Tibial nerve (tissue), 4 donors: Measurements from ENCODE around the gene DSG1.

Source experiments
- CTCF ChIP-seq, 5 experiments: fragments of 200-600 bp in 3 of 5; fragments of 450-650 bp in 2 of 5; sonication (generic) in 3 of 5; IDR thresholded peaks; one replicate each; pipeline ENCODE4 v1.5.1; 2016 to 2019; ENCODE audit warnings: antibody characterized with exemption in 5 of 5, mild to moderate bottlenecking in 3 of 5, moderate library complexity in 2 of 5
- EP300 ChIP-seq, 2 donors: sonication (generic); formaldehyde crosslinking; IDR thresholded peaks; one replicate each; pipeline ENCODE4 v1.6.1; 2017; ENCODE audit warnings: antibody characterized with exemption in 2 of 2, mild to moderate bottlenecking in 1 of 2
- POLR2A ChIP-seq, 2 donors: fragments of 450-650 bp; IDR thresholded peaks; one replicate each; pipeline ENCODE4 v1.6.1; 2017; ENCODE audit warnings: antibody characterized with exemption in 2 of 2, mild to moderate bottlenecking in 2 of 2, moderate library complexity in 2 of 2

DNA sequence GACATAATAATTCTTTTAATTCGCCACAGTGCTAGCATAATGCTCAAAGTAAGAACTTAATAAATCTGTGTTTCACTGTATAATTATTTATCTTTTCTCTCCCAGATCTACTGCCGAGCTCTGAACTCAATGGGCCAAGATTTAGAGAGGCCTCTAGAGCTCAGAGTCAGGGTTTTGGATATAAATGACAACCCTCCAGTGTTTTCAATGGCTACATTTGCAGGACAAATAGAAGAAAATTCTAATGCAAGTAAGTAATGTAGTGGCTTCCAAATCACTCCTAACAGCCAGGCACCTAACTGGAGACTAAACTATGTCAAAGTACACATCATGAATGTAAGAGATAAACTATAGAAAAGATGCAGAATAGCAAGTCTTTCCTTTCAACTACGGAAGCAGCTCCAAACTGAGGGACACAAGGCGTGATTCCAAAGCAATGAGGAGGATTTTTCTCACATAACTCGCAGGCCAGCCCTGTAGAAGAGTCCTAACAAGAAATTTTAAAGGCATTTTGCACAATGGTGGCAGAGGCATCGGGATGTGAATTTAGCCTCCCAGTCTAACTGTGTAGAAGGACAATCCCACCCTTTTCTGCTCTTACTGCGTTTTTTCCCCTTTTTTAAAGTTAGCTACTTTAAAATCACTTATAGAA is 12.0 kb downstream of the DSG1 start:
- TF ChIP-seq CTCF (IDR thresholded peaks at IDR 0.05) (no peak), EP300 (IDR thresholded peaks at IDR 0.05) (no peak), POLR2A (IDR thresholded peaks at IDR 0.05) (no peak)
